Neural progenitor cell (in vitro differentiated cells): ENCODE data around the gene BLVRA. TPM values are rescaled to one million over a fixed set of nuclear protein-coding genes. Genes with fewer than 3 reads are reported as not detected.

Source experiments
- DNase-seq: peaks from one replicate; pipeline ENCODE4 v3.0.0-alpha.2; 2016; ENCODE audit warnings: low spot score
- H2AFZ ChIP-seq: fragments of 200-600 bp; sonication (generic); replicated peaks from 2 replicates; pipeline ENCODE4 v1.6.1; 2016; ENCODE audit warnings: antibody characterized with exemption
- H3F3A ChIP-seq: fragments of 200-600 bp; sonication (generic); 2 replicates; pipeline ENCODE4 v1.6.1; 2016; ENCODE audit warnings: antibody characterized with exemption, low read depth
- H3K27ac ChIP-seq: fragments of 200-600 bp; sonication (generic); 2 replicates; pipeline ENCODE4 v1.5.1; 2016; ENCODE audit warnings: mild to moderate bottlenecking
- H3K27me3 ChIP-seq: fragments of 200-600 bp; sonication (generic); 2 replicates; pipeline ENCODE4 v1.6.1; 2016; ENCODE audit warnings: mild to moderate bottlenecking, moderate library complexity
- H3K36me3 ChIP-seq: fragments of 200-600 bp; sonication (generic); 2 replicates; pipeline ENCODE4 v1.5.1; 2016
- H3K4me1 ChIP-seq: fragments of 200-600 bp; sonication (generic); 2 replicates; pipeline ENCODE4 v1.6.1; 2016; ENCODE audit warnings: mixed run types
- H3K4me2 ChIP-seq: fragments of 200-600 bp; sonication (generic); 2 replicates; pipeline ENCODE4 v1.6.1; 2016
- H3K4me3 ChIP-seq: fragments of 200-600 bp; sonication (generic); 2 replicates; pipeline ENCODE4 v1.5.1; 2016
- H3K79me2 ChIP-seq: fragments of 200-600 bp; sonication (generic); 2 replicates; pipeline ENCODE4 v1.6.1; 2016; ENCODE audit warnings: low read depth
- H3K9ac ChIP-seq: fragments of 200-600 bp; sonication (generic); 2 replicates; pipeline ENCODE4 v1.6.1; 2016
- H3K9me3 ChIP-seq: fragments of 200-600 bp; sonication (generic); 2 replicates; pipeline ENCODE4 v1.5.1; 2016; ENCODE audit warnings: low read depth
- H4K20me1 ChIP-seq: fragments of 200-600 bp; sonication (generic); 2 replicates; pipeline ENCODE4 v1.6.1; 2016; ENCODE audit warnings: low read depth
- H3K27ac Mint-ChIP-seq: 3 replicates; pipeline ENCODE4 v1.8.0; 2021; ENCODE audit warnings: mixed read lengths
- H3K27me3 Mint-ChIP-seq: 2 replicates; pipeline ENCODE4 v1.8.0; 2022; ENCODE audit warnings: low read depth, mild to moderate bottlenecking, inconsistent platforms, moderate library complexity, mixed read lengths; ENCODE audit not compliant: insufficient read depth
- H3K36me3 Mint-ChIP-seq: 3 replicates; pipeline ENCODE4 v1.8.0; 2021; ENCODE audit warnings: mixed read lengths
- H3K4me1 Mint-ChIP-seq: 3 replicates; pipeline ENCODE4 v1.8.0; 2021; ENCODE audit warnings: mixed read lengths
- H3K4me3 Mint-ChIP-seq: 3 replicates; pipeline ENCODE4 v1.8.0; 2021; ENCODE audit warnings: mild to moderate bottlenecking, moderate library complexity, mixed read lengths
- H3K9me3 Mint-ChIP-seq: 3 replicates; pipeline ENCODE4 v1.8.0; 2020; ENCODE audit warnings: mixed read lengths
- CTCF ChIP-seq: fragments of 200-600 bp; sonication (generic); IDR thresholded peaks from 2 replicates; pipeline ENCODE4 v1.5.1; 2017; ENCODE audit warnings: antibody characterized with exemption, mild to moderate bottlenecking
- EZH2 ChIP-seq: fragments of 200-600 bp; sonication (generic); IDR thresholded peaks from 2 replicates; pipeline ENCODE4 v1.6.1; 2017; ENCODE audit warnings: antibody characterized with exemption, mild to moderate bottlenecking, moderate library complexity
- EZH2phosphoT487 ChIP-seq: fragments of 200-600 bp; sonication (generic); IDR thresholded peaks from 2 replicates; pipeline ENCODE4 v1.6.1; 2017; ENCODE audit warnings: antibody characterized with exemption
- total RNA-seq: library from RNA; depleted of rRNA; stranded (reverse); fragments of >200 nt; gene quantifications from 2 replicates; pipeline ENCODE4 v1.2.3, GENCODE V29; 2015; ENCODE audit warnings: low replicate concordance

The BLVRA gene
- total RNA-seq, 1 donor from 2014 or later, result 27.9 TPM

DNA sequence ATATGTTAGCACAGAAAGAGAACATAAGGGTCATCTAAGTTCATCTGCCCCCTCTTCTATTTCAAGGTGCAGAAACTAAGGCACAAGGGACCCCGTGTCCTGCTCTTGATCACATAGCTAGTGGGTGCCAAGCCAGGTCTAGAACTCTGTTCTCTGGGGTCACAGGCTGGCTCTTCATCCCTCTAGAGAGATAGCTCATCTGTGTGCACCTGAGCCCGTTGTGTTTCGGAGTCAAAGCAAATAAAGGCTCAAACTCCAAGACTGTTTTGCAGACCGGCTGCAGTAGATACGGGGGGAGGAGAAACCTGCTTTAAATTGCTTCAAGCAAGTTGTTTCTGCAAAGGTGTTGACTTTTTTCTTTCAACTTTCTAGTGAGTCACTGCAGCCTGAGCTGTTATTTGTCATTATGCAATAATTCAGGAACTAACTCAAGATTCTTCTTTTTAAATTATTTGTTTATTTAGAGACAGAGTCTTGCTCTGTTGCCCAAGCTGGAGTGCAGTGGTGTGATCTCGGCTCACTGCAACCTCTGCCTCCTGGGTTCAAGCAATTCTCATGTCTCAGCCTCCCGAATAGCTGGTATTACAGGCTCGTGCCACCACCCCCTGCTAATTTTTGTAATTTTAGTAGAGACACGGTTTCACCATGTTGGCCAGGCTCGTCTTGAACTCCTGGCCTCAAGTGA is 6.5 kb downstream of the BLVRA start:
- no peak for TF ChIP-seq EZH2
- no peak for TF ChIP-seq EZH2phosphoT487
- no peak for TF ChIP-seq CTCF
- Histone ChIP-seq H3K27me3 (peaks cover 7% of the 10 kb centered on the region), H3K4me1 (peaks cover 4% of the 10 kb centered on the region), H3K4me3 (no peak overlapping the region), H3F3A (no peaks in the 10 kb centered on the region), H3K79me2 (no peaks in the 10 kb centered on the region), H2AFZ (no peak overlapping the region), H3K36me3 (no peaks in the 10 kb centered on the region), H3K27ac (no peak overlapping the region), H3K4me2 (no peak overlapping the region), H3K9ac (no peak overlapping the region), H3K9me3 (no peaks in the 10 kb centered on the region), H4K20me1 (no peaks in the 10 kb centered on the region)
- Mint-ChIP-seq H3K9me3 (no peaks in the 10 kb centered on the region), H3K27ac (no peak overlapping the region), H3K4me1 (peaks cover 27% of the 10 kb centered on the region), H3K4me3 (no peak overlapping the region), H3K36me3 (no peaks in the 10 kb centered on the region), H3K27me3 (no peaks in the 10 kb centered on the region)
- DNase-seq, result no peak

DNA sequence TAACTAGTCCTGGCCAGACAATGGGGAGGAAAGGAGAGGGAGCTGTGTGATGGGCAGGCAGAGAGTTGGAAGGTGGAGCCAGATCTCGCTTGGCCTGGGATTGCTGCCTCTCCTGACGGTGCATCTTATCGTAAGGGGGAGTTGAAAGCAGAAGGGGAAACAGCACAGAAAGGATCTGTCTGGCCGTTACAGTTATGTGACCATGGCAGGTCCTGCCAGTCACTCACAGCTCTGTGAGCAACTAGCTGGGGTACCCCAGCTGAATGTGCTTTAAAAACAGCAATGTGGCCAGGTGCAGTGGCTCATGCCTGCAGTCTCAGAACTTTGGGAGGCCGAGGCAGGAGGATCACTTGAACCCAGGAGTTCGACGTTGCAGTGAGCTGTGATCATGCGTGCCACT is 8.1 kb downstream of the BLVRA start:
- Histone ChIP-seq H3K4me2 (no peak overlapping the region), H3K4me1 (peaks cover 4% of the 10 kb centered on the region), H3K27ac (no peak overlapping the region), H2AFZ (no peak overlapping the region), H3K27me3 (no peaks in the 10 kb centered on the region), H3K36me3 (no peaks in the 10 kb centered on the region), H3K9ac (no peak overlapping the region), H3K9me3 (no peaks in the 10 kb centered on the region), H3K79me2 (no peaks in the 10 kb centered on the region), H3K4me3 (no peak overlapping the region), H4K20me1 (no peaks in the 10 kb centered on the region), H3F3A (no peaks in the 10 kb centered on the region)
- Mint-ChIP-seq H3K27ac (no peak overlapping the region), H3K27me3 (no peaks in the 10 kb centered on the region), H3K4me1 (peaks cover 24% of the 10 kb centered on the region), H3K4me3 (no peak overlapping the region), H3K36me3 (no peaks in the 10 kb centered on the region), H3K9me3 (no peaks in the 10 kb centered on the region)
- TF ChIP-seq CTCF (no peak), EZH2phosphoT487 (no peak), EZH2 (no peak)
- DNase-seq, result peak; percentile 27

DNA sequence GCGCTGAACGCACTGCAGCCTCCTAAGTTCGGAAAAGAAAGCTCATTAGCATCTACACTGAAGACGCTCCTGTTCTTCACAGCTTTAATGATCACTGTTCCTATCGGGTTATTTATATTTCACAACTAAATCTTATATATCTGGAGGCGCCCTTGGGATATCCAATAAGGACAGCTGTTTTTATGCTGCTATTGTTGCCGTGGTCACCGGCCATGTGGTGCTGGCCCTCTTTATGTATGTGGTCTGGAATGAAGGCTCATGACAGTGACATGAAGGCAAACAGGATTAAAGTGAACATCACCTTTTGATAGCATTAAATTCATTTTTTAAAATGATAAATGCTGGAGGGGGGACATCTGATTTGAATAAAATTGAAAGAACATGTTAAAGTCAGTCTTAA is 8.8 kb downstream of the BLVRA start:
- no peak for TF ChIP-seq EZH2phosphoT487
- Mint-ChIP-seq H3K27ac (no peak overlapping the region), H3K4me1 (peaks cover 20% of the 10 kb centered on the region), H3K27me3 (peaks cover 4% of the 10 kb centered on the region), H3K36me3 (no peaks in the 10 kb centered on the region), H3K9me3 (no peaks in the 10 kb centered on the region), H3K4me3 (no peak overlapping the region)
- Histone ChIP-seq H3K4me1 (peaks cover 4% of the 10 kb centered on the region), H3K36me3 (no peaks in the 10 kb centered on the region), H3K27ac (no peak overlapping the region), H2AFZ (no peak overlapping the region), H3K4me2 (no peak overlapping the region), H3K79me2 (no peaks in the 10 kb centered on the region), H3K9ac (no peak overlapping the region), H4K20me1 (no peaks in the 10 kb centered on the region), H3K4me3 (no peak overlapping the region), H3K9me3 (no peaks in the 10 kb centered on the region), H3F3A (no peaks in the 10 kb centered on the region), H3K27me3 (no peaks in the 10 kb centered on the region)
- DNase-seq, result no peak

DNA sequence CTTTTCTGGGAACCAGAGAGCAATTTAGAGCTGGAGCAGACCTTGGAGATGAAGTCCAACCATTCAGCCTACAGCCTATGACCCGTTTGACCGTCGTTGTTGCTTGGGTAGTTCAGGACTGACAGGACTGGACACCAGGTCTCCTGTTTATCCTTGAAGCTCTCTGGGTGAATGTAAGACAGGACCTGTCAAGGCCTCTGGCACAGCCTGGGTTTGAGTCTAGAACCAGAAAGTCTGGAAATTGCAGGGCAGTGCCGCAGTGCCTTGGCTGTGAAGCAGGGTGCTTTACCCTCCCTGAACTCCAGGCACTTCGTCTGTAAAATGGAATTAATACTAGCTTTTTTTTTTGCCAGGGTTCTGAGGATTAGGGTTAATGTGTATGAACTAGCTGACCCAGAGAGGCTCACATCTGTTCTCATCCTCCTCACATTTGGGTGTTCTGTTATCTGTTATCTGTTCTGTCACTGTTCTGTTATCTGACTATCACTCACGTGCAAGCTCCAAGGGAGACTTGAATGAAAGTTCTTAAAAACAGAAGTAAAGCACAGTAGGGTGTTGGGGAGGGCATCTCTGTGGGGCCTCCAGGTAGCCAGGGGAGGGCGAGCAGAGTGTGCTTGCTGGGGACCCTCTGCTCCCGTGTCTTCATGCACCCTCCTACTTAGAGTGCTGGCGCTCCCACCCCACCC is 9.9 kb downstream of the BLVRA start:
- Histone ChIP-seq H3K4me3 (no peak overlapping the region), H3K4me2 (no peak overlapping the region), H3K27me3 (no peaks in the 10 kb centered on the region), H3K9ac (no peak overlapping the region), H2AFZ (no peak overlapping the region), H3K79me2 (no peaks in the 10 kb centered on the region), H3K9me3 (no peaks in the 10 kb centered on the region), H3K4me1 (peaks cover 4% of the 10 kb centered on the region), H3F3A (no peaks in the 10 kb centered on the region), H3K36me3 (no peaks in the 10 kb centered on the region), H3K27ac (no peak overlapping the region), H4K20me1 (no peaks in the 10 kb centered on the region)
- Mint-ChIP-seq H3K36me3 (no peaks in the 10 kb centered on the region), H3K27me3 (peaks cover 4% of the 10 kb centered on the region), H3K9me3 (peaks cover 1% of the 10 kb centered on the region), H3K27ac (peak overlapping the region; percentile 29), H3K4me3 (no peak overlapping the region), H3K4me1 (peaks cover 14% of the 10 kb centered on the region)
- no peak for DNase-seq
- TF ChIP-seq EZH2phosphoT487 (no peak), CTCF (no peak), EZH2 (no peak)
